ENCODE data around the gene TMEM125.

Gene TMEM125

GRCh38 chr1:43296207-43296606 is 26.4 kb downstream of the TMEM125 start:
- Histone ChIP-seq H3K4me3 (ENCODE audit: low read length in 2 of 2) (no peak overlapping the region), H3K9me3 (ENCODE audit: control insufficient read depth in 2 of 2, low read length in 2 of 2) (no peaks in the 10 kb centered on the region), H3K27ac (ENCODE audit: low read length) (no peak overlapping the region), H3K27me3 (ENCODE audit: control insufficient read depth in 1 of 2, insufficient read depth in 2 of 2, low read length in 2 of 2) (no peaks in the 10 kb centered on the region), H3K9ac (ENCODE audit: low read length in 2 of 2) (no peak overlapping the region), H3K4me1 (ENCODE audit: control insufficient read depth, insufficient read depth, low read length) (peaks cover 9% of the 10 kb centered on the region), H3K36me3 (ENCODE audit: control insufficient read depth in 2 of 2, insufficient read depth in 2 of 2, low read length in 2 of 2) (no peaks in the 10 kb centered on the region)

- Histone ChIP-seq H3K27ac (ENCODE audit: low read length) (no peak overlapping the region), H3K4me3 (ENCODE audit: low read length in 2 of 2) (no peak overlapping the region), H3K9me3 (ENCODE audit: control insufficient read depth in 2 of 2, low read length in 2 of 2) (no peaks in the 10 kb centered on the region), H3K4me1 (ENCODE audit: control insufficient read depth, insufficient read depth, low read length) (peaks cover 9% of the 10 kb centered on the region), H3K9ac (ENCODE audit: low read length in 2 of 2) (no peak overlapping the region), H3K36me3 (ENCODE audit: control insufficient read depth in 2 of 2, insufficient read depth in 2 of 2, low read length in 2 of 2) (no peaks in the 10 kb centered on the region), H3K27me3 (ENCODE audit: control insufficient read depth in 1 of 2, insufficient read depth in 2 of 2, low read length in 2 of 2) (no peaks in the 10 kb centered on the region)
Observed at GRCh38 chr1:43298055-43298454, 28.3 kb downstream of the TMEM125 start.

GRCh38 chr1:43299101-43299500 is 29.3 kb downstream of the TMEM125 start:
- Histone ChIP-seq H3K9me3 (ENCODE audit: control insufficient read depth in 2 of 2, low read length in 2 of 2) (no peaks in the 10 kb centered on the region), H3K4me1 (ENCODE audit: control insufficient read depth, insufficient read depth, low read length) (peaks cover 9% of the 10 kb centered on the region), H3K9ac (ENCODE audit: low read length in 2 of 2) (no peak overlapping the region), H3K27me3 (ENCODE audit: control insufficient read depth in 1 of 2, insufficient read depth in 2 of 2, low read length in 2 of 2) (no peaks in the 10 kb centered on the region), H3K36me3 (ENCODE audit: control insufficient read depth in 2 of 2, insufficient read depth in 2 of 2, low read length in 2 of 2) (no peaks in the 10 kb centered on the region), H3K4me3 (ENCODE audit: low read length in 2 of 2) (no peak overlapping the region), H3K27ac (ENCODE audit: low read length) (no peak overlapping the region)

GRCh38 chr1:43300378-43301094 is 30.8 kb downstream of the TMEM125 start, which contains the start of gene TIE1:
TSS of gene TIE1 (plus strand) at chr1:43300982. CDS start at chr1:43301072, 90 bp downstream.
- Histone ChIP-seq H3K27ac (ENCODE audit: low read length) (no peak within 1 kb of the TSS), H3K9ac (ENCODE audit: low read length in 2 of 2) (no peak within 1 kb of the TSS), H3K4me1 (ENCODE audit: control insufficient read depth, insufficient read depth, low read length) (no peaks in the 10 kb centered on the region), H3K9me3 (ENCODE audit: control insufficient read depth in 2 of 2, low read length in 2 of 2) (no peaks in the 10 kb centered on the region), H3K4me3 (ENCODE audit: low read length in 2 of 2) (peak within 1 kb of the TSS in 1 of 2 donors; percentile 8), H3K27me3 (ENCODE audit: control insufficient read depth in 1 of 2, insufficient read depth in 2 of 2, low read length in 2 of 2) (no peaks in the 10 kb centered on the region), H3K36me3 (ENCODE audit: control insufficient read depth in 2 of 2, insufficient read depth in 2 of 2, low read length in 2 of 2) (no peaks in the 10 kb centered on the region)

GRCh38 chr1:43302201-43302600 is 32.4 kb downstream of the TMEM125 start:
- no peak overlapping the region for H3K27ac ChIP-seq (ENCODE audit: low read length)
- H3K9ac ChIP-seq (ENCODE audit: low read length in 2 of 2), result no peak overlapping the region
- no peaks in the 10 kb centered on the region for H3K36me3 ChIP-seq (ENCODE audit: control insufficient read depth in 2 of 2, insufficient read depth in 2 of 2, low read length in 2 of 2)
- no peak overlapping the region for H3K4me3 ChIP-seq (ENCODE audit: low read length in 2 of 2)
- H3K4me1 ChIP-seq (ENCODE audit: control insufficient read depth, insufficient read depth, low read length), result no peaks in the 10 kb centered on the region
- H3K9me3 ChIP-seq (ENCODE audit: control insufficient read depth in 2 of 2, low read length in 2 of 2), result no peaks in the 10 kb centered on the region
- H3K27me3 ChIP-seq (ENCODE audit: control insufficient read depth in 1 of 2, insufficient read depth in 2 of 2, low read length in 2 of 2), result no peaks in the 10 kb centered on the region

- Histone ChIP-seq H3K27me3 (ENCODE audit: control insufficient read depth in 1 of 2, insufficient read depth in 2 of 2, low read length in 2 of 2) (no peaks in the 10 kb centered on the region), H3K36me3 (ENCODE audit: control insufficient read depth in 2 of 2, insufficient read depth in 2 of 2, low read length in 2 of 2) (no peaks in the 10 kb centered on the region), H3K4me3 (ENCODE audit: low read length in 2 of 2) (no peak overlapping the region), H3K9me3 (ENCODE audit: control insufficient read depth in 2 of 2, low read length in 2 of 2) (no peaks in the 10 kb centered on the region), H3K9ac (ENCODE audit: low read length in 2 of 2) (no peak overlapping the region), H3K4me1 (ENCODE audit: control insufficient read depth, insufficient read depth, low read length) (no peaks in the 10 kb centered on the region), H3K27ac (ENCODE audit: low read length) (no peak overlapping the region)
Observed at GRCh38 chr1:43302721-43303470, 33.1 kb downstream of the TMEM125 start.

GRCh38 chr1:43303471-43304313 is 33.9 kb downstream of the TMEM125 start:
- Histone ChIP-seq H3K4me1 (ENCODE audit: control insufficient read depth, insufficient read depth, low read length) (no peaks in the 10 kb centered on the region), H3K27ac (ENCODE audit: low read length) (no peak overlapping the region), H3K4me3 (ENCODE audit: low read length in 2 of 2) (peak overlapping the region in 1 of 2 donors; percentile 15), H3K27me3 (ENCODE audit: control insufficient read depth in 1 of 2, insufficient read depth in 2 of 2, low read length in 2 of 2) (no peaks in the 10 kb centered on the region), H3K36me3 (ENCODE audit: control insufficient read depth in 2 of 2, insufficient read depth in 2 of 2, low read length in 2 of 2) (no peaks in the 10 kb centered on the region), H3K9me3 (ENCODE audit: control insufficient read depth in 2 of 2, low read length in 2 of 2) (no peaks in the 10 kb centered on the region), H3K9ac (ENCODE audit: low read length in 2 of 2) (no peak overlapping the region)

- Histone ChIP-seq H3K9ac (ENCODE audit: low read length in 2 of 2) (no peak overlapping the region), H3K27me3 (ENCODE audit: control insufficient read depth in 1 of 2, insufficient read depth in 2 of 2, low read length in 2 of 2) (no peaks in the 10 kb centered on the region), H3K4me3 (ENCODE audit: low read length in 2 of 2) (no peak overlapping the region), H3K9me3 (ENCODE audit: control insufficient read depth in 2 of 2, low read length in 2 of 2) (no peaks in the 10 kb centered on the region), H3K36me3 (ENCODE audit: control insufficient read depth in 2 of 2, insufficient read depth in 2 of 2, low read length in 2 of 2) (no peaks in the 10 kb centered on the region), H3K4me1 (ENCODE audit: control insufficient read depth, insufficient read depth, low read length) (no peaks in the 10 kb centered on the region), H3K27ac (ENCODE audit: low read length) (no peak overlapping the region)
Observed at GRCh38 chr1:43304314-43304681, 34.5 kb downstream of the TMEM125 start.

GRCh38 chr1:43304771-43305300 is 35.1 kb downstream of the TMEM125 start:
- H3K9ac ChIP-seq (ENCODE audit: low read length in 2 of 2), result no peak overlapping the region
- H3K9me3 ChIP-seq (ENCODE audit: control insufficient read depth in 2 of 2, low read length in 2 of 2), result no peaks in the 10 kb centered on the region
- no peak overlapping the region for H3K27ac ChIP-seq (ENCODE audit: low read length)
- H3K4me3 ChIP-seq (ENCODE audit: low read length in 2 of 2), result no peak overlapping the region
- no peaks in the 10 kb centered on the region for H3K4me1 ChIP-seq (ENCODE audit: control insufficient read depth, insufficient read depth, low read length)
- H3K27me3 ChIP-seq (ENCODE audit: control insufficient read depth in 1 of 2, insufficient read depth in 2 of 2, low read length in 2 of 2), result no peaks in the 10 kb centered on the region
- no peaks in the 10 kb centered on the region for H3K36me3 ChIP-seq (ENCODE audit: control insufficient read depth in 2 of 2, insufficient read depth in 2 of 2, low read length in 2 of 2)

GRCh38 chr1:43305461-43305860 is 35.7 kb downstream of the TMEM125 start:
- H3K27ac ChIP-seq (ENCODE audit: low read length), result no peak overlapping the region

More at GRCh38 chr1:43305461-43305860, 35.7 kb downstream of the TMEM125 start:
- Histone ChIP-seq H3K27me3 (ENCODE audit: control insufficient read depth in 1 of 2, insufficient read depth in 2 of 2, low read length in 2 of 2) (no peaks in the 10 kb centered on the region), H3K36me3 (ENCODE audit: control insufficient read depth in 2 of 2, insufficient read depth in 2 of 2, low read length in 2 of 2) (no peaks in the 10 kb centered on the region), H3K4me3 (ENCODE audit: low read length in 2 of 2) (no peak overlapping the region), H3K4me1 (ENCODE audit: control insufficient read depth, insufficient read depth, low read length) (no peaks in the 10 kb centered on the region), H3K9ac (ENCODE audit: low read length in 2 of 2) (no peak overlapping the region), H3K9me3 (ENCODE audit: control insufficient read depth in 2 of 2, low read length in 2 of 2) (no peaks in the 10 kb centered on the region)
